GM21786 (cell line): ENCODE results near the gene FNBP1.
"Not testable (repeated sequence)": the region's sequence is repeated elsewhere in the genome, so short reads cannot be mapped to it uniquely, and the experiment has no call there.

Experiments used
- ATAC-seq: cut with Tn5 transposase; IDR thresholded peaks from one replicate; pipeline ENCODE4 v1.9.1; 2021; ENCODE audit not compliant: unreplicated experiment

The FNBP1 gene

DNA sequence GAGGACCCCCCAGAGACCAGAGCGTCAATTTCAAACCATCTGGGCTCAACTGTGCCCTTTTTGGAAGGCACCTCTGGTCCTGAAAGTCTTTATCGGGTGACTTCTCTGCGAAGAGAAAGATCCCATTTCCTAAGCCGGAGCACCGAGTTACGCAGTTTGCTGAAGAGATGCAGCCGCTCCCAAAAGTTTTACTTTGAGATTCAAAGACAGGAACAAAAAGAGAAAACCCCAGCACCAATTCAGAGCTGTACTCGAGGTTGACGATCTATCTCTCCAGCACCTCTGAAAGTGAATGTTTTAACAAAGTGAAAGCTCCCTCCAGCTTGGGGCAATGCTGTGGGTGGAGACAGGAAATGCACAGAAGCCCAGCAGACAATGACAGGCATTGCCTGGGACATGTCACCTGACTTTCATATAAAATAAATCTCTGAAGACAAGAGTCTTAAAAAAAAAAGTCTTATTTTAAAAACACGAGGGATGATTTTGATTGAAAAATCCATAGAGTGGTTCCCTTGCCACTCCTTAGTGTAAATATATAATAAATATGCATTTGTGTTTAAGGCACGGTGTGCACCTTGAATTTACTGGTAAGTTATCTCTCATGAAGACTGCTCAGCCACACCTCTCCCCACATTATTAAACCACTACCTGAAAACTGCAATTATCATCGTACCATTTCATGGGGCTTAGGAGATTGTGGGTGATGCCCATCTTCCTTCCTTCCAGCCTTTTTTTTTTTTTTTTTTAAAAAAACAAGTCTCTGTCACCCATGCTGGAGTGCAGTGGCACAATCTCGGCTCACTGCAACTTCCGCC lies 79.9 kb downstream of the FNBP1 start:
- peak; percentile 84 for ATAC-seq

DNA sequence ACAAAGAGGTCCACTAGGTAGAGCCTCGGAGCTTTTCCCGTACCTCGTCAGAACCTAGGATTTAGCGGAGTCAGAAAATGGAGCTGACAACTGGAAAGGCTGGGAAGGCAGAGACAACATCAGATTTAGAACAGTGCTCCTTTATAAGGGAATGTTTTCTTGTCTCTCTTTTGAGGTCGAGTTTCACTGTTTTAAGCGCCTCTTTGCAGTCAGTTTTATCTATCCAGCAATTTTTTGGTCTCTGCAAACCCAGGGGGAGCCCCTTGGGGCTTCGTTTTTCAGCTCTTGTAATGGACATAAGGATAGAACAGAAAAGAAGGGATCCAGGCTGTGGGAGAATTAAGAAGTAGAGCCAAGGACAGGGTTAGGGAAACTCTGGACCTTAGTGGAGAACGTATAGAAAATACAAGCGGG lies 80.5 kb downstream of the FNBP1 start:
- no peak for ATAC-seq

DNA sequence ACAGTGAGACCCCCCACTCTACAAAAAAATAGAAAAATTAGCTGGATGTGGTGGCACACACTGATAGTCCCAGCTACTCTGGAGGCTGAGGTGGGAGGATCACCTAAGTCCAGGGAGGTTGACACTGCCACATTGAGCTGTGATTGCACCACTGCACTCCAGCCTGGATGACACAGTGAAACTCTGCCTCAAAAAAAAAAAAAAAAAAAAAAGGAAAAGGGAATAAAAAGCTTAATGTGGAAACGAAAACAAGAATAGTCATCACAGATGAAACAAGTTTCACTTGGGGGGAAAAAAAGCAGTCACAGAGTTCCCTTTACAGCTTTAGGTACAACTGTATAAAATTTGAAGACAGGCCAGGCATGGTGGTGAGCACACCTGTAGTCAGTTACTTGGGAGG lies 84.2 kb downstream of the FNBP1 start:
- no peak for ATAC-seq

- ATAC-seq = no peak
These were observed 88.0 kb downstream of the FNBP1 start for GRCh38 chr9:129954868-129955550.

GRCh38 chr9:129953736-129954135 lies 89.3 kb downstream of the FNBP1 start:
- ATAC-seq = no peak

- no peak for ATAC-seq
These were observed 90.7 kb downstream of the FNBP1 start for GRCh38 chr9:129952337-129952736.

- no peak for ATAC-seq
These were observed 93.2 kb downstream of the FNBP1 start for GRCh38 chr9:129949821-129950220.

GRCh38 chr9:129948626-129949025 lies 94.4 kb downstream of the FNBP1 start:
- not testable (repeated sequence) for ATAC-seq

DNA sequence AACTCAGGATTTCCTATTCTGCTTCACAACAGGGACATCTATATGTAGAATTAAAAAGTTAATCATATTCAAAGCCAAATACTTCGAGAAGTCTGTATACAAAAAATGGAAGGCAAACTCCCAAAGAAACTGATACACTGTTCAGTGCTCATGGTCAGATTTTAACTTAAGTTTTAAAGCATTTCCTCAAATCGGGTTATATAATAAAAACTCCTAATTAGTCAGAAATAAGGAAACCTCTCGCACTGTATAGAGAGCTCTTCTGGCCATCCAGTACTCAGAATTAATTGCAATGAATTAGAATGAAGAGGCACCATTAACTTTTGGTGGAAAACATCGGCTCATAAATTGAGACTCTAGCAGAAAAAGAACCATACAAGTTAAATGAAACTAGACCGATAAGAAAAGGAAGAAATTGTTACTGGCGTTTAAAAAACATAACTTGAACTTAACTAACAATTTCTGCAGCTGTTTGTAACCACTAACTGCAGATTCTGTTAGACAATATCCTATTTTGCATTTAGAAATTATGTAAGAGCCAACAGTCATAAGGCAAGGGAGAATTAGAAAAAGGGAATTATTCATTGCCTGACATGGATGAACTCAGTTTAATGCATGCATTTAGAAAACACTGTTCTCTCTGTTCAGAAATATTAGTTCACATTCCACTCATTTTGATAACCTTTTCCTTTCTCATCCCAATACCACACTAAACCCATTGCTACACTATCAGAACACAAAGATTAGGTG lies 96.6 kb downstream of the FNBP1 start:
- no peak for ATAC-seq

DNA sequence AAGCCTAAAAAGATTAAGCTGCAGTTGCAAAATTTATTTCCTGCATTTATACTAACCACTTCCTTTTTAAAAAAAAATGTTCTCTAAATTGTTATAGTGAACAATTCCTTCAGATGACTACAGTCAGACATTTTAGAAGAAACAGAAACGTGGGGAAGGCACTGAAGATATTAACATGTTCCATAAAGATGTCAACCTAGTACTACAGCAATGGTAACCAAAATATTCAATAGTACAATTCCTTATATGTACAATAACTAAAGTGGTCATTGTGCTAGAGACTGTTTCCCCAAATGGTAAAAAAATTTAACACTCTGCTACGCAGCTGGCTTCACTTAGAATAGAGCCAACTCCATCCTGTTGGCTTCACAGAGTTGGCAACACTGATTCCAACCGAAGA lies 97.7 kb downstream of the FNBP1 start:
- no peak for ATAC-seq

- ATAC-seq = no peak
These were observed 98.4 kb downstream of the FNBP1 start for GRCh38 chr9:129944506-129945116.

- ATAC-seq = no peak
These were observed 103.6 kb downstream of the FNBP1 start for GRCh38 chr9:129939431-129939830.

GRCh38 chr9:129938291-129938979 lies 104.6 kb downstream of the FNBP1 start:
- no peak for ATAC-seq

- ATAC-seq = not testable (repeated sequence)
These were observed 105.1 kb downstream of the FNBP1 start for GRCh38 chr9:129937879-129938278.

DNA sequence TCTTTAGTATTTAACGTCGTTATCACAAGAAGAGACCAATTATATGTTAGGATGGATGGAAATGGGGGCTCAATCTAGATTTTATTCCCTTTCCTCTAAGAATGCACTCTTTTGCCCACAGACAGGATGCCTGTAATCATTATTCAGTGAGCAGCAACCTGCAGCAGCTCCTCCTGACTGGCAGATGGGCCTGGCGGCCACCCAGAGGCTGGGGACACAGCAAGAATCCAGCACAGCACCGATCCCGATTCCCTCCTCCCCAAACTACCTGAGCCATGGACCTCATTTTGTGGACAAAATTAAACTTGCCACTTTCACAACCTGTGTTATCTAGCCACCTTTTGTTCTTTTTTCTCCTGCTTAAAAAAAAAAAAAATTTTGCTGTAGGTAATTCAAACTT lies 106.8 kb downstream of the FNBP1 start:
- ATAC-seq = no peak

- no peak for ATAC-seq
These were observed 108.2 kb downstream of the FNBP1 start for GRCh38 chr9:129934780-129935179.

DNA sequence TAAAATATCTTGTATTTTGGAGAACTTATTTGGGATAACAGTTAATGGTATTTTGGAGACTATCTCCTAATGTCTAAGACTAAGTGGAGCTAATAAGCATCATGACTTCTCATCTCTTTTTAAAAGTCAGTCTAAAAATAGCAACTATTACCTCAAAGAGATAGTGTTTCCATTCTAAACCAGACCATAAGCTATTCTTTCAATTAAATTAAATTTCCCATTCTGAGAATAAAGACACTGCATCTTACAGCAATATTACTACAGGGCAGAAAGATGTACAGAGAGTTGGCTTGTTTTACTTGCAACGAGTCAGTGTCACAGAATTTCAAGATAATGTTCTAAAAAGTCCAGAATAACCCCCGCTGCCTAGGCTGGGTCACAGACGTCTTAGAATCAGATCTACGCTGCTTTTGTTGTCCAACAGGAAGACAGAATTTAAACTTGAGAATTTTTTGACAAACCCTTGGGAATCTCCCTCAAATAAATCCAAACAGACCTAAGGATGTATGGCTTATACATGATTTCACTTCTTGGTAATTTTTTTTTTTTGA lies 108.9 kb downstream of the FNBP1 start:
- ATAC-seq = no peak

GRCh38 chr9:129933185-129934040 lies 109.6 kb downstream of the FNBP1 start:
- ATAC-seq = no peak

GRCh38 chr9:129932303-129933151 lies 110.5 kb downstream of the FNBP1 start:
- ATAC-seq = no peak
